ENCODE results near the gene WDR83.

Gene WDR83

DNA sequence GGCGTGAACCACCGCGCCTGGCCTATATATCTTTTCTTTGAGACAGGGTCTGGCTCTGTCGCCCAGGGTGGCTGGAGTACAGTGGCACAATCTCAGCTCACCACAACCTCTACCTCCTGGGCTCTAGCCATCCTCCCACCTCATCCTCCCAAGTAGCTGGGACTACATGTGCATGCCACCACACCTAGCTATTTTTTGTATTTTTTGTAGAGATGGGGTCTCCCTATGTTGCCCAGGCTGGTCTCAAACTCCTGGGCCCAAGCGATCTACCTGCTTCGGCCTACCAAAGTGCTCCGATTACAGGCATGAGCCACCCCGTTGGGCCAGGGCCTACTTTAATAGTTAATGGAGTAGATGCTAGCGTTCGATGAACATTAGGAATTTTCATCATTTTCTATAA lies 53.7 kb downstream of the WDR83 start:
- DNase-seq = no peak

DNA sequence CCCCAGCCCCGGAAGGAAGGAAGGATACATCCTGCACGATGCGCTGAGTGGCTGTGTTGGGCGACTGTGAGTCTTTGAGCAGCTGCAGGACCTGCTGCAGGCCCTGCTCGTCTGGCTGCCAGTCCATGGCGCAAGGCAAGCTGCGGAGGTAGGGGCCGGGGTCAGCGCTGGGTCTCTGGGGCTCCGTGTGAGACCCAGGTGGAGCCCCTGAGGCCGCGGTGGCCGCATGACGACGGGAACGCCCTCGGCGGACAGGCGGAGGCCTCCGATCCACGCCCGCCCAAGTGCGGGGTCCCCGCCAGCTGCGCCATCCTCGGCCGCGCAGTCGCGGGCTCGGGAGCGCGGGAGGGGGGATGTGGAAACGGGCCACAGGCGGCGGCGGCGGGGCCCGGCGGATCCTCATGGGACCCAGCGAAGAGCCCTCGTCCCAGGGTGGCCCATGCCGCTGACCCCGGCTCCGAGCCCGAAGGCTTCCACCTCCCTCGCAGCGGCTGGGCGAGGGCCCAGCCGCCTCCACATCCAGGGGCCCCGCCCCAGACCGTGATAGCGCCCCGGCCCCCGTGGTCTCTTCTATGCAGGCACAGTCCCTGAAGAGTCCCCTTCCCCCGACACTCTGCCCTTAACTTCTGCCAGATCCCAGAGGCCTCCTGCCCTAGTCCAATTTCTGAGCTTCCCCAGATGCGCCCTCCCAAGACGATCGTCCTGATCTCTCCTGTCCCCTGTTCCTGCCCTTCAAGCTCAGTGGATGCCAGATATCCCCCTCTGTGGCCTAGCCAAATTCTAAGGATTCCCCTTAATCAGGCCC lies 54.4 kb downstream of the WDR83 start:
- DNase-seq = no peak

DNA sequence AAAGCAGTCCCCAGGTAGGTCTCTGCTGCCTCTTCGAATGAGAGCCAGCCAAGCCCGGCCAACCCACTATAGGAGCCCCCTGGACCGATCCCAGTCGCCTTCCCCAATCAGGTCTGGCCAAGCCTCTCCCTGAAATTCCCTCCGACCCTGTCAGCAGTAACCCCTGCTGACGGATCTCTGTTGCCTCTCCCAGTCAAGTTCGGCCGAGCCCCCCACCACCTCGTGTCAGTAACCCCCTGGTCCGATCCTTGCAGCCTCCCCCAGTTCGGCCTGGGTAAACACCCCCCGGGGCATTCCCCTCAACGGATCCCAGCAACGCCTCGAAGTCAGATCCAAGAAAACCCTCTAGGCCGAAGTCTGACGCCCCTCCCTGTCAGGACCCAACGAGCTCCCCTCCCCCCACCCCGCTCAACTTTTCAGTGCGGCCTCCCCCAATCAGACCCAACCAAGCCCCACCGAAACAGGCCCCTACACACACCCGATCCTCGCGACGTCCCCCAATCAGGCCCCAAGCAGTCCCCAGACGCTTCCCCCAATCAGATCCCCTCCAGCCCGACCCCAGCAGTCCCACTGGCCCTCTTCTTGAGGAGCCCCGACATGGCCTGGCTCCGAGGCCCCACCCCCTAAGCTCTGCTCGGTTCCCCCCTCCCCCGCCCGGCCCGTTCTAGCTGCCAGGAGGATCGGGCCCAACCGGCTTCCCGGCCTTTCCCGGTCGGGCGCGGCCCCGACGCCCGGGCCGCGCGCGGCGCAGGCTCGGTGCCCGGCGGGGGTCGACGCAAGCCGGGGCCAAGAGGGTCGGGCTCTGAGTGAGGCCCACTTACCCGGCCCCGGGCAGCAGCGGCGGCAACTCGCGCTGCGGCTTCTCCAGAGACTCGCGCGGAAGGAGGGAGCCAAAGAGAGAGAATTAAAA lies 55.3 kb downstream of the WDR83 start:
- DNase-seq = peak; percentile 37 to 52

DNA sequence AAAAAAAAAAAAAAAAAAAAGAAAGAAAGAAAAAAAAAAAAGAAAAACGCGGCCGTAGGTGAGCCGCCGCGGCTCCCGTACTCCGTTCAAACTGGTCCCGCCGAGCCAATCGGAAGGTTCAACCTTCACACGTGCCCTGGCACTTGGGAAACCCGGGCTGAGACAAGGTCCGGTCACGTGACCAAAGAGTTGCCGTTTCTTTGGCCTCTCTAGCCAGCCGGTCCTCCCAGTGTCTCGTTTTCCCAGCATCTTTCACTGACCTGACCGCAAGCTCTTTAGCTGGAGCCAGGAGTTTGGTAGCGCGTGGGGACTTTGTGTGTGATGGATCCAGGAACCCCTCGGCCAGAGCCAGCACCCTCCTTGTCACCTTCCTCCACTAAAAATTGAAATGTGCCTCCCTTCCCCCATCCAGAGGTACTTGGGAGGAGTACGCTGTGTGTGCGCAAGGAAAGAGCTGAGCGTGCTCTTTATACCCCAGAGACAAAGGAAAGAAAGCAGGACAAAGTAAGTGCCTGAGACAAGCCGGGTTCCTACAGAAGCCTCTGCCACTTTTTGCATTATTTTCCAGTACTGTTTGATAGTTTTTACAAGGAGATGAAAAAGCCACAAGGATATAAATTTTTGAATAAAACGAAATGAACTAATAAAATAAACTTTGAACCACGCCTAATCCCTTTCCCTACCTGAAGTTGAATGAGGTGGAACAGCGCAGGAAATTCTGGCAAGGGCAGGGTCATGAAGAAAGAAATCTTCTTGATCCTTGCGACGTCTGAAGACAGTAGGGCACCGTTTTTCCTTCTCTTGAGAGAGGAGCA lies 56.2 kb downstream of the WDR83 start:
- peak; percentile 81 to 94 for DNase-seq

DNA sequence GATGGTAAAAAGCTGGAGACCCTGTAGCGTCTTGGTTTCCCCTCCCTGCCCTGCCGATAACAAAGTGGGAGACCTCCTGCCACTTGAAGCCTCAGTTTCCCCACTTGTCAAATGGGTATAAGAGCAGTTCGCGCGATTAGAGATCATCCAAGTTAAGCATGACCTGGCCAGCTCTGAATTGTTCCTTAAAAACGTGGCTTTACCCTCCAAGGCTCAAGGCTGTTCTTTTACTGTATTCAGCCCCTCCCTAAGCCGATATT lies 56.7 kb downstream of the WDR83 start:
- DNase-seq = no peak

DNA sequence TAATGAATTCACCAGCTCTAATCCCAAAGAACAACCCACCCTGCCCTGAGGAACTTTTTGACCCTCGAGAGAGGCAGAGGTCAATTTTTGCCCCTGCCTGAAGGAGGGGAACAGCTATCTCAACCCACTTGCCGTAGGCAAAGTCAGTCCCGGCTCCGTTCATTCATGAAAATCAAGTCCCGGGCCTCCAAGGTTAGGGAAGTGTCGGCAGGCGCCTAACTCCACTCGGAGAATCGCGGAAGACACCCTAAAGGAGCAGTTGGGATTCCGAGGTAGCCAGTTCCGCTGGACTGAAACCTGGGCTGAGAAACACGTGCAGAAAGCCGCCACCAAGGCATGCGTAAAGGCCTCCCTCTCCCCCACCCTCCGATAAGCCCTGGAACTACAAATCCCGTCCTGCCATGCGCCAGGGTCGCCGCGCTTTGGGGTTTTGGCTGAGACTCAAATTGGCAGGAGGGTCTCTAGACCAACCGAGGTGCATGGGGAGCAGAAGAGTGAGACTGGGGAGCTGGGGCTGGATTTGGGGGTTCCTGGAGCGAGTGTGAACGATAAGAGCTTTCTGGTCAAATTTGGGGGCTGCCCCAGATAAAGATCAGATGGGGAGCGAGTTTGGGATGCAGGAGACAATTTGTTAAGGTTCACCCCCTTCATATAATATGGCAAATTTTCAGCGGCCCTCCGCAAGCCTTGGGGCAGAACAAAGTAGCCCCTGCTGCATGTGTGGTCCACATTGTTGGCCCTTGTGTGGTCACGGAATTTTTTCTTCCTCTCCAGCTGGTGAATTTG lies 57.2 kb downstream of the WDR83 start, which contains the start of gene TNPO2:
TSS of gene TNPO2 (minus strand) at position 292 of the 786 bp plus-strand sequence. CDS start 2,955 bp downstream, outside the sequence.
- DNase-seq = peak; percentile 74
